Liver (tissue), 3 donors: ENCODE results near the gene SYT6.

Experiments
- CTCF ChIP-seq: fragments of 150-350 bp; IDR thresholded peaks from 2 replicates; pipeline ENCODE4 v1.5.1; 2017; ENCODE audit warnings: improper control_type of control experiment, low read depth, low read length; ENCODE audit not compliant: missing input control
- JUND ChIP-seq, 2 donors: IDR thresholded peaks; 2 replicates each; pipeline ENCODE4 v1.6.1; 2016; ENCODE audit warnings: antibody characterized with exemption in 2 of 2
- RAD21 ChIP-seq, 2 donors: IDR thresholded peaks; 2 replicates each; pipeline ENCODE4 v1.6.1; 2016; ENCODE audit warnings: antibody characterized with exemption in 2 of 2, mild to moderate bottlenecking in 2 of 2
- TAF1 ChIP-seq: conservative IDR thresholded peaks from 2 replicates; pipeline ENCODE4 v1.6.1; 2016; ENCODE audit warnings: antibody characterized with exemption, mild to moderate bottlenecking
- TF ChIP-seq, protein P1 (sequence below): IDR thresholded peaks from 2 replicates; pipeline ENCODE4 v1.6.1; 2016; ENCODE audit warnings: antibody characterized with exemption, mild to moderate bottlenecking
- donor health status: healthy.
- donor health status: healthy.

DNA sequence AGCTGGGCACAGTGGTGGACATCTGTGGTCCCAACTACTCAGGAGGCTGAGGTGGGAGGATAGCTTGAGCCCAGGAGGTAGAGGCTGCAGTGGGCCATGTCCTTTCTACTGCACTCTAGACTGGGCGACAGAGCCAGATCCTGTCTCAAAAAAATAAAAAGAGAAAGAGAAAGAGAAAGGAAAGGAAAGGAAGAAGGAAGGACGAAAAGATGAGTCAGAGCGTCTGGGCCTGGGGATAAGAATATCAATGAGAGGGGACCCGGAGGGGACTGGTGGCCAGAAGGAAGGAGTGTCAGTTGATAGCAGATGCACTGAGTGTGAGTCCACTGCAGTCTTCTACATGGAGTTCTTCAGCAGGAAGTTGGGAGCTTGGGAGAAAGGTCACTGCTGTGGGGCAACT is 75.6 kb downstream of the SYT6 start:
- TF ChIP-seq, protein P1, sequence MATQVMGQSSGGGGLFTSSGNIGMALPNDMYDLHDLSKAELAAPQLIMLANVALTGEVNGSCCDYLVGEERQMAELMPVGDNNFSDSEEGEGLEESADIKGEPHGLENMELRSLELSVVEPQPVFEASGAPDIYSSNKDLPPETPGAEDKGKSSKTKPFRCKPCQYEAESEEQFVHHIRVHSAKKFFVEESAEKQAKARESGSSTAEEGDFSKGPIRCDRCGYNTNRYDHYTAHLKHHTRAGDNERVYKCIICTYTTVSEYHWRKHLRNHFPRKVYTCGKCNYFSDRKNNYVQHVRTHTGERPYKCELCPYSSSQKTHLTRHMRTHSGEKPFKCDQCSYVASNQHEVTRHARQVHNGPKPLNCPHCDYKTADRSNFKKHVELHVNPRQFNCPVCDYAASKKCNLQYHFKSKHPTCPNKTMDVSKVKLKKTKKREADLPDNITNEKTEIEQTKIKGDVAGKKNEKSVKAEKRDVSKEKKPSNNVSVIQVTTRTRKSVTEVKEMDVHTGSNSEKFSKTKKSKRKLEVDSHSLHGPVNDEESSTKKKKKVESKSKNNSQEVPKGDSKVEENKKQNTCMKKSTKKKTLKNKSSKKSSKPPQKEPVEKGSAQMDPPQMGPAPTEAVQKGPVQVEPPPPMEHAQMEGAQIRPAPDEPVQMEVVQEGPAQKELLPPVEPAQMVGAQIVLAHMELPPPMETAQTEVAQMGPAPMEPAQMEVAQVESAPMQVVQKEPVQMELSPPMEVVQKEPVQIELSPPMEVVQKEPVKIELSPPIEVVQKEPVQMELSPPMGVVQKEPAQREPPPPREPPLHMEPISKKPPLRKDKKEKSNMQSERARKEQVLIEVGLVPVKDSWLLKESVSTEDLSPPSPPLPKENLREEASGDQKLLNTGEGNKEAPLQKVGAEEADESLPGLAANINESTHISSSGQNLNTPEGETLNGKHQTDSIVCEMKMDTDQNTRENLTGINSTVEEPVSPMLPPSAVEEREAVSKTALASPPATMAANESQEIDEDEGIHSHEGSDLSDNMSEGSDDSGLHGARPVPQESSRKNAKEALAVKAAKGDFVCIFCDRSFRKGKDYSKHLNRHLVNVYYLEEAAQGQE, result no peak
- TF ChIP-seq CTCF (no peak), TAF1 (no peak), JUND (IDR thresholded peaks at IDR 0.05) (no peak), RAD21 (IDR thresholded peaks at IDR 0.05) (no peak)
